OCI-LY7 (cell line): ENCODE results near the gene MFAP2.

ENCODE experiments used
- EZH2phosphoT487 ChIP-seq: fragments of 200-600 bp; sonication (generic); IDR thresholded peaks from 2 replicates; pipeline ENCODE4 v1.6.1; 2018; ENCODE audit warnings: low read depth, borderline replicate concordance, mild to moderate bottlenecking, mixed run types, antibody characterized with exemption, low read length, moderate library complexity, mixed read lengths
- TF ChIP-seq, protein P1 (sequence below): fragments of 200-600 bp; sonication (generic); conservative IDR thresholded peaks from 2 replicates; pipeline ENCODE4 v1.5.1; 2014; ENCODE audit warnings: mild to moderate bottlenecking, antibody characterized with exemption, low read length, moderate library complexity, mixed read lengths

DNA sequence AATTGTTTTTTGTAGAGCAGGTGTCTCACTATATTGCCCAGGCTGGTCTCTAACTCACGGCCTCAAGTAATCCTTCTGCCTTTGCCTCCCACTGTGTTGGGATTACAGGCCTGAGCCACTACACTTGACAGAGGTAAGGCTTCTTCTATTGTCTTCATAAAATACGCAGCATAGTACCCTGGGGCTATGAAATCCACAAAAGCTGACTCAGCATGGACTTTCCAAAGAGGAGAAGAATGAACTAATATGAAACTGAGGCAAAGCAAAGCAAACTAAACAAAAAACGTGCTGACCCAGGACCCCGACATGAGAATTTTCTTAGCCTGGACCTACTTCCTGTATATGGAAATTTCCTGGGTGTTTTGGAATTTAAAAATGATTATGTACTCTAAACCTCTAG lies 49.8 kb upstream of the MFAP2 start:
- TF ChIP-seq, protein P1, sequence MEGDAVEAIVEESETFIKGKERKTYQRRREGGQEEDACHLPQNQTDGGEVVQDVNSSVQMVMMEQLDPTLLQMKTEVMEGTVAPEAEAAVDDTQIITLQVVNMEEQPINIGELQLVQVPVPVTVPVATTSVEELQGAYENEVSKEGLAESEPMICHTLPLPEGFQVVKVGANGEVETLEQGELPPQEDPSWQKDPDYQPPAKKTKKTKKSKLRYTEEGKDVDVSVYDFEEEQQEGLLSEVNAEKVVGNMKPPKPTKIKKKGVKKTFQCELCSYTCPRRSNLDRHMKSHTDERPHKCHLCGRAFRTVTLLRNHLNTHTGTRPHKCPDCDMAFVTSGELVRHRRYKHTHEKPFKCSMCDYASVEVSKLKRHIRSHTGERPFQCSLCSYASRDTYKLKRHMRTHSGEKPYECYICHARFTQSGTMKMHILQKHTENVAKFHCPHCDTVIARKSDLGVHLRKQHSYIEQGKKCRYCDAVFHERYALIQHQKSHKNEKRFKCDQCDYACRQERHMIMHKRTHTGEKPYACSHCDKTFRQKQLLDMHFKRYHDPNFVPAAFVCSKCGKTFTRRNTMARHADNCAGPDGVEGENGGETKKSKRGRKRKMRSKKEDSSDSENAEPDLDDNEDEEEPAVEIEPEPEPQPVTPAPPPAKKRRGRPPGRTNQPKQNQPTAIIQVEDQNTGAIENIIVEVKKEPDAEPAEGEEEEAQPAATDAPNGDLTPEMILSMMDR, result no peak
- no peak for TF ChIP-seq EZH2phosphoT487
